Dedifferentiated amniotic fluid mesenchymal stem cell (primary cell): ENCODE results near the gene GEMIN7.
A peak's percentile ranks its signal among the peaks of the same experiment; 100 is the strongest.

Experiments used
- DNase-seq: peaks from one replicate; pipeline ENCODE4 v3.0.0-alpha.2; 2016; ENCODE audit errors: extremely low spot score

Gene GEMIN7, protein sequence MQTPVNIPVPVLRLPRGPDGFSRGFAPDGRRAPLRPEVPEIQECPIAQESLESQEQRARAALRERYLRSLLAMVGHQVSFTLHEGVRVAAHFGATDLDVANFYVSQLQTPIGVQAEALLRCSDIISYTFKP

DNA sequence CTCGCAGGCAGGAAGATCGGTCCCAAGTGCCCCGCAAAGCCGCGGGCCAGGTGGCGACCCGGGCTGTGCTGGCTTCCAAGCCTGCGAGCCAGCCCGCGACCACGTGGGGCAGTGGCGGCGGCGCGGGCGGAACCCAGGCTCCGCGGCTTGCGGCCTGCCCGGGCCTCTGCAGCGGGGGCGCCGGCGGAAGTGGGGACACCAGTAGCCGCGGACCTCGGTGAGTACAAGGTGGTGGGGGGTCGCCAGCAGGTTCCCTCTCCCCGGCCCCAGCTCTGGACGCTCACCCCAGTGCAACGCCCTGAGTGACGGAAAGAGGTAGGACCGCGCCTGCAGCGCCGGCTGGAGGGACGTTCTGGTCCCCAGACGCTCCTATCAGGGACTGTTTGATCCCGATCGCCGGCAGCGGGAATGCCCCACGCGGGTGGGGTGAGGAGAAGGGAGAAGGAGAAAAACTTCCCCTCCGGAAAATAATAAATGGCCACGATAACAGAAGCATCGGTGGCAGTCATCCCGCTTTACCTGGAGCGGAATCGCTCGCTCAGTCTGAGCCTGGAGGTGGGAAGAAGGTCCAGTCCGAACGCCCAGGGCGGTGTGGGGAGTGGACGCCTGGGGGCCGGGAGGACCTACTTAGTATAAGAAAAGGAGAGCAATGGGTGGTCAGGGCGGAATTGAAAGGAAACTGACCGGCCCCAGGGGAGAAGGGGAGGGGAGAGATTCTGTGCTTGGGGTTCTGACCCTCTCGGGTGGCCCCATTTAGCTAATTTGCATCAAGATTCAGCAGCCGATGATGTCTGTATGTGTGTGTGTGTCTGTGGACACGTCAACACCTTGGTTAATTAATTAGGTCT, at the start of gene GEMIN7:
TSS of gene GEMIN7 (plus strand) at position 198 of the 848 bp plus-strand sequence. CDS start 10,855 bp downstream, outside the sequence.
- DNase-seq, result peak; percentile 27

DNA sequence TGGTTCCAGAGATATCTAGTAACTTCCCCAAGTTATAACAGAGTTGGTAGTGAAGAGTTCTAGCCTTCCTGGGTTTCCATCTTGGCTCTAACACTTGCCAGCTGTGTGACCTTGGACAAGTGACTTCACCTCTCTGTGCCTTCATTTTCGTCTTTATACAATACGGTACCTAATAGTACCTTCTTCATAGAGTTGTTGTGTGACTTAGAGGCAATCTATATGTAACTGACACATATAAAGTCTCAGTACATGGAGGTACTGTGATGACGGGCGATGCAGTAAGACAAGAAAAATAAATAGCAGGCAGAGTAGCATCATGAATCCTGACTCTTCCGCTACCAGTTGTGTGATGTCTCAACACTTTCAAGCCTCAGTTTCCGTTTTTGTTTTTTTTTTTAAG, 48.2 kb upstream of the GEMIN7 start:
- no peak for DNase-seq

DNA sequence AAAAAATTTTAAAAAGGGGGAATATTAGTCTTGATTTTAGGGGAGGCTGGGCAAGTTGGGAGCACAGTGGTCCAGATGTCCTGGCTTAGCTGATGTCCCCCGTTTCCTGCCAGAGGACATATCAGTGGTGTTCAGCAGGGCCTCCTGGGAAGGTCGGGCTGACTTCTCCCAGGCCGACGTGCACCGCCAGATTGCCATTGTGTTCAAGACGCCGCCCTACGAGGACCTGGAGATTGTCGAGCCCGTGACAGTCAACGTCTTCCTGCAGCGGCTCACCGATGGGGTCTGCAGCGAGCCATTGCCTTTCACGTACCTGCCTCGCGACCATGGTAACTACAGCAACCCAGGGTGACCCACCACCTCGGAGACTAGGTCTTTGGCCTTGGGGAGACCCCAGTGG, 46.6 kb upstream of the GEMIN7 start:
- no peak for DNase-seq

DNA sequence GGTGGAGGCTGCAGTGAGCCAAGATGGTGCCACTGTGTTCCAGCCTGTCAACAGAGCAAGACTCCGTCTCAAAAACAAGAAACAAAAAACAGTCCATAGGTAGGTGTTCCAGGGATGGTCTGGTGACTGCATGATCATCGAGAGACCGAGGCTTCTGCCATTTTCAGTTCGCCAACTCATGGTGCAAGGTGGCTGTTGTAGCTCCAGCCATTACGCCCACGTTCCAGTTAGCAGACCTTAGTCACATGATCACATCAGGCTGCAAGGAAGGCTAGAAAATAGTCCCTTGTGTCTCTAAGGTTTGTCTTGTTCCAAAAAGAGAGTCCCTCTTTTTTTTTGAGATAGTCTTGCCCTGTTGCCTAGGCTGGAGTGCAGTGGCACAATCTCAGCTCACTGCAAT, 43.3 kb upstream of the GEMIN7 start:
- DNase-seq, result no peak

DNA sequence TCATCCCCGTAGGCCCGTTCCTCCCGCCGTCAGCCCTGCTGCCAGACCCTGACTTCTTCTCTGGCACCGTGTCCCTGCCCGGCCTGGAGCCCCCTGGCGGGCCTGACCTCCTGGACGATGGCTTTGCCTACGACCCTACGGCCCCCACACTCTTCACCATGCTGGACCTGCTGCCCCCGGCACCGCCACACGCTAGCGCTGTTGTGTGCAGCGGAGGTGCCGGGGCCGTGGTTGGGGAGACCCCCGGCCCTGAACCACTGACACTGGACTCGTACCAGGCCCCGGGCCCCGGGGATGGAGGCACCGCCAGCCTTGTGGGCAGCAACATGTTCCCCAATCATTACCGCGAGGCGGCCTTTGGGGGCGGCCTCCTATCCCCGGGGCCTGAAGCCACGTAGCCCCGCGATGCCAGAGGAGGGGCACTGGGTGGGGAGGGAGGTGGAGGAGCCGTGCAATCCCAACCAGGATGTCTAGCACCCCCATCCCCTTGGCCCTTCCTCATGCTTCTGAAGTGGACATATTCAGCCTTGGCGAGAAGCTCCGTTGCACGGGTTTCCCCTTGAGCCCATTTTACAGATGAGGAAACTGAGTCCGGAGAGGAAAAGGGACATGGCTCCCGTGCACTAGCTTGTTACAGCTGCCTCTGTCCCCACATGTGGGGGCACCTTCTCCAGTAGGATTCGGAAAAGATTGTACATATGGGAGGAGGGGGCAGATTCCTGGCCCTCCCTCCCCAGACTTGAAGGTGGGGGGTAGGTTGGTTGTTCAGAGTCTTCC, 41.5 kb upstream of the GEMIN7 start:
- no peak for DNase-seq

DNA sequence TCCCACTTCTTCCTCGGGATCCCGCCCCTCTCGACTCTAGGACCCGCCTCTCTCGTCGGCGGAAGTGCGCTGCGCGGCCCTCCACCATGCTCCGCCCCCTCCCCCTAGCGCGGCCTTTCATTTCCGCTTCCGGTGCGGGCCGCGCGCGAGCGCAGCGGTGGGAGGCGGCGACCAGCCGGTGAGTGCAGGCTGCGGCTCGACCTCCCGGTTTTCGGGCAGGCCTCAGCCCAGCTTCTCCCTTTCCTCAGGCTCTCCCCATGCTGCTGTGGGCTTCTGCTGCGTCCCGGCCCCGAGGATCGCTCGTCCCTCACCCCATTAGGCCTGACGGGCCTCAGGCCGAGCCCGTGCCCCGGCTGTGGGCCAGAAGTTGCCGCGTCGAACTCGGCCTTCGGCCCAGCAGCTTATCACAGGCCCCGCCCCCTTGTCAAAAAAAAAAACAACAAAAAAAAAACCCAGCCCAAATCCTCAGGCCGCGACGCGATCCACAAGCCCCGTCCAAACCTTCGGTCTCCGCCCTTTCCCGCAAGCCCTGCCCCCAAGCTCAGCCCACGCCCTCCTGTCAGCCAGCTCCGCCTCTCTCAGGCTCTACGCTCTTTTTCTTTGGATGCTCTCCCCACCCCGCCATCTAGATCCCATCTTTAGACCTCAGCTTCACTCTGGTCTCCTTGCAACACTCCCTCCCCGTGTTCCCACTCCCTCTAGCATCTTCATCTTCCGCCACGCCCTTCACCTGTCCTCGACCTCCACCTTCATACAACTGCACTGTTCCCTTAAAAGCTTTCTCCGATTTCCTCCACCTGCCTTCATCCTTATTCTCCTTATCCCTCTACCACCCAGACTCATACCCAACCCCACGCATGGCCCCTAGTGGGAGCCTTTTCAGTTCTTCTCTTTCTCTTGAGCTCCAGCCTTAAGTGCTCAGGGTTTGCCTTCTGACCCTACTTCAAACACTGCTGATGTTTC, 39.8 kb upstream of the GEMIN7 start, which contains the start of gene CLASRP:
TSS of gene CLASRP (plus strand) at position 115 of the 963 bp plus-strand sequence. CDS start 1,168 bp downstream, outside the sequence.
- peak; percentile 92 for DNase-seq

DNA sequence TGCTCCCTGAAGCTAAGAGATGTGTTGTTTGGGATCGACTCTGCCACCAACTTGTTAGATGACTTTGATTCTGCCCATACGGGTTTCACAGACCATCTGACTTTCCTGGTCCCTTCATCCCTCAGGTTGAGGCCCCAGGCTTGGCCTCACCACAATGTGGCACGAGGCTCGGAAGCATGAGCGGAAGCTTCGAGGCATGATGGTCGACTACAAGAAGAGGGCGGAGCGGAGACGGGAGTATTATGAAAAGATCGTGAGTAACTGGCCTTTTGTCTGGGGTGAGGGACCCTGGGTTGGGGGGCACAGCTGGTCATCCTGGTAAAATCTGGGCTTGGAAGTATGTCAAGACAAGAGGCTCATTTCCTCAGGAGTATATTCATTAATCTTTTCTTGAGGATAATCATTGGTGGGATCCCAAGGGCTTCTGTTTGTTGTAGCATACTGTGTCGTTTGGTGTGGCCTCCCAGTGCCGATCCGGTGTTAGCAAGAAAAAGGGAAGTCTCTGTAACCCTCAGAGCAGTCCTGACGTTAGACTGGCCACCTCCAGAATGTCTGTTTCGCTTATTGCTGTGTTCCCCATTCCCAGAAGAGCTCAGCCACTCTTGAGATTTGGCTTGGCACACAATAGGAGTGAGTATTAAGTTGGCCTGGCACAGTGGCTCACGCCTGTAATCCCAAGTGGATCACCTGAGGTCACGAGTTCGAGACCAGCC, 38.8 kb upstream of the GEMIN7 start:
- DNase-seq, result no peak

DNA sequence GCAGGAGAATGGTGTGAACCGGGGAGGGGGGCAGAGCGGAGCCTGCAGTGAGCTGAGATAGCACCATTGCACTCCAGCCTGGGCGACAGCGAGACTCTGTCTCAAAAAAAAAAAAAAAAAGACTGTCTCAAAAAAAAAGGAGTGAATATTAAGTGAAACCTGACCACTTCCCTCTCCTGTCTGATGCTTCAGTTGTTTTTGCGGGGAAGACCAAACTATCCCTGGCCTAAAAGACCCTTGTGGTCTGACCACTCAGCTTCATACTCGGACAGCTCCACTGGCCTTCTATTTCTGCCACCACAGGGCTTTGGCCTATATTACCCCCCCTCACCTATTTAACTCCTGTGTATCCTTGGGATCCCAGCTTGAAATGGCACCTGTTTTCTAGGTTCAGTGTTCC, 37.9 kb upstream of the GEMIN7 start:
- DNase-seq, result no peak

DNA sequence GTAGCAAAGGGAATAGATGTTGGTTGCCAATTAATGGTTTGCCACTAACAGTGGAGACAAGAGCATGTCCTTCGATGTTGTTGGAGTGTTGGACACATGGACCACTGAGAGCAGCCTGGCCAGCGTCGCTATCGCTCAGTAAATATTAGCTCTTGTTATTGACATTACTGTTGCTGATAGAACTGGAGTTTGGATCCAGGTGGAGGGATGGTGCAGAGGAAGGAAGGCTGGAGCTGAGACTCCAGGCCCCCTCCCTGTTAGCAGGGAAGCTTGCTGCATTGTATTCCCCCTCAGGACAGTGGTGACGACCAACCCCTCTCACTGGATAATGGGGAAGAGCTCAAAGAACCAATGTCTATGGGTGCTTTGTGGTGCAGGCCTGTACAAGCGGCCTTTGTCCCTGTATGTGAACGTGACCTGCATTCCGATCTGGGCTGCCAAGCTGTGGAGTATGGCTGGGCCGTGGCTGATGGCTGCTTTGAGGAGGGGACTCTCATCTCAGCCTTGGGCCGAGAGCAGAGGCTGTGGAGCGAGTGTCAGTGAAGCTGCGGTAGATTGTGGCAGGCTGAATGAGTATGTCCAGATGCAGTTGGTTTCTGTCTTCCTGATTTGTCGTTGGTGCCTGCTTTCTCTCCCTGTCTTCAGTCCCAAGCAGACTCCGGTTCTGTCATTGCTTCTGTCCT, 33.2 kb upstream of the GEMIN7 start:
- DNase-seq, result no peak

DNA sequence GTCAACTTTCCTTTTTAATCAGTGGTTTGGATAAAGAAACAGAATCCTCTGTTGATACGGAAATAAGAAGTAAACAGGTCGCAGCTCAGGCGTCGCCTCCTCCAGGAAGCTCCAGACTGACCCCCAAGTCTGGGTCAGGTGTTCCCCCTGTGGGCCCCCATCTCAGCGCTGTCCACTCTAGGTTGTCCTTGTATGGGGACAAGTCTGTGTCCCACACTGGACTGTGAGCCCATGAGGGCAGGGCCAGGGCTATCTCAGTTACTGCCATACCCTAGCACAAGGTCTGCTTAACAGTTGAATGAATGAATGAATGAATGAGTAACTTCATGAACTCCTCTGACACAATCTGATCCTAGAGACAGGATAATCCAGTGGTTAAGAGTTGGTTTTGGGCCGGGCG, 32.7 kb upstream of the GEMIN7 start:
- no peak for DNase-seq

DNA sequence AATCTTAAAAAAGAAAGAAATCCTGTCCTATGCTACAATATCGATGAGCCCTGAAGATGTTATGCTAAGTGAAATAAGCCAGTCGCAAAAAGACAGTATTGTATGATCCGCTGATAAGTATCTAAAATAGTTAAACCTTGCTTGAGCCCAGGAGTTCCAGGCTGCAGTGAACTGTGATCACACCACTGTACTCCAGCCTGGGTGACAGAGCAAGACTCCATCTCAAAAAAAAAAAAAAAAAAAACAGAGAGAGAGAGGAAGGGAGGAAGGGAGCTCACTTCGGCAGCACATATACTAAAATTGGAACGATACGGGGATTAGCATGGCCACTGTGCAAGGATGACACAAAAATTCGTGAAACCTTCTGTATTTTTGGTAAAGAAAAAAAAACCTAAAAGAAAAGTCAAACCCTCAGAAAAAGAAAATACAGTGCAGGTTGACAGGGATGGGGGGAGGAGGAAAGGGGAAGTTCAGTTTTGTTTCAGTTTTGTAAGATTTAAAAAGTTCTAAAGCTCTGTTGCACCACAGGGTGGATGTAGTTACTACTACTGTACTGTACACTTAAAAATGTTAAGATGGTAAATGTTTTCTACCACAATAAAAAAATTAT, 31.8 kb upstream of the GEMIN7 start:
- no peak for DNase-seq

DNA sequence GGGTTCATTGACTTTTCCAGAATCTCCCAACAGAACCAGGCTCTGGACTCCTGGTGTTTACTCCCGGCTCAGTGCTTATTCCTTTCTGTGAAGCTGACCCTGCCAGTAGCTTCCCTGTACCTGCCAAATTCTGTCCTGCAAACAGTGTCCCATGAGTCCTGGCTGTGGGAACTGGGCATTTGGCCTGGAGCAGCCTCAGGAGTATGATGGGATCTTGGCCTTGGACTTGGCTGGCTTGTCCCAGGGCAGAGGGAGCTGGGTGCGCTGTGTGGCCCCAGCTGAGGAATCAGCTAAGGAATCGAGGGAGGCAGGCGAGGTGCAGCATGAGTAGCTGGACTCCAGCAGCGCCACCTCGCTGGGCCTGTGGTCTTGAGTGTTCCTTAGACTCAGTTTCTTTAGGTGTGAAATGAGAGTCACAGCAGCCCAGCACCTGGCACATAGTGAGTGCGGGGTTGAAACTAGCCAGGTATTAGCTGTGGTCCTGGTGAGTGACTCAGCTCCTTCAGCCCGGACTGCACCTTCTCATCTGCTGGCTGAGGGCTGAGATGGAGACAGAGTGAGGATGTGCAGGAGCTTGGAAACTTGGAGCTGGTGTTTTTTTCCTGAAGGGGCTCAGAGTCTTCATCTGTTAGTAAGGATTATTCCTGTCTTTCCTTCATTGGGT, 29.9 kb upstream of the GEMIN7 start:
- no peak for DNase-seq

DNA sequence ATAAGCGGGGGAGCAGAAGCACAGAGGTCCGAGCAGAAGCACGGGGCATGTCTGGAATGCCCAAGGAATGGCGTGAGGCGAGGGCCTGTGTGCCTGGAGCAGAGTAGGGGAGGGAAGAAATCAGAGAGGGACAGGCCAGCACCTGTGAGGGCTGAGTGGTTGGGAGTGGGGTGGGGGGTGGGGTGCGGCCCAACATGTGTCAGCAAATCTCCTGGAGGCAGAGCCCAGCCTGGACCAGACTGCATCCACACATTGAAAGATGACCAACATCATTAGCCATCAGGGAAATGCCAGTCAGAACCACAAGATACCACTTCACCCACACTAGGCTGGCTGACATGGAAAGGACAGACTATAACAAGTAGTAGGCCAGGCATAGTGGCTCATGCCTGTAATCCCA, 29.0 kb upstream of the GEMIN7 start:
- no peak for DNase-seq

DNA sequence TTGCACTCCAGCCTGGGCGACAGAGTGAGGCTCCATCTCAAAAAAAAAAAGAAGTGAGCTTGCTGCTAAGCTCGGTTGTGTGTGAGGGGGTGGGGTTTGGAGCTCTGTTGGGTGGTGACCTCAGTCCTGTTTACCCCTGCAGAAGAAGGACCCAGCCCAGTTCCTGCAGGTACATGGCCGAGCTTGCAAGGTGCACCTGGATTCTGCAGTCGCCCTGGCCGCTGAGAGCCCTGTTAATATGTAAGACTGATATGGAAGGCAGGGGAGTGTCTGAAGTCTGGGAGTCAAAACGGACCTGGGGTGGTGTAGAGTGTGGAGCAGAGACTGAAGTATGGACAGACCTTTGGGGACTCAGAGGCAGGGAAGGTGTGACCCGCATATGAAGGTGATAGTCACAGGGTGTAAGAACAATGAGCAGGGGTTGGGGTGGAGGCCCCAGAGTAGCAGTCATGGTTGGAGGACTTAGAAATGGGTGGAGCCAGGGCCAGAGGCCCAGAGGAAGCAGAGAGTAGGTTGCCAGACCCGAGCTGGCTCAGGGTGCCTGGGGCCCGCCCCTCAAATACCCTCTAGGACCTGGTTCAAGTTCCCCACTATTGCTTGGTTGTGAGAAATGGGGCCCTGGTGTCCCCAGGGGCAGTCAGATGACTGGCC, 27.0 kb upstream of the GEMIN7 start:
- DNase-seq, result no peak

DNA sequence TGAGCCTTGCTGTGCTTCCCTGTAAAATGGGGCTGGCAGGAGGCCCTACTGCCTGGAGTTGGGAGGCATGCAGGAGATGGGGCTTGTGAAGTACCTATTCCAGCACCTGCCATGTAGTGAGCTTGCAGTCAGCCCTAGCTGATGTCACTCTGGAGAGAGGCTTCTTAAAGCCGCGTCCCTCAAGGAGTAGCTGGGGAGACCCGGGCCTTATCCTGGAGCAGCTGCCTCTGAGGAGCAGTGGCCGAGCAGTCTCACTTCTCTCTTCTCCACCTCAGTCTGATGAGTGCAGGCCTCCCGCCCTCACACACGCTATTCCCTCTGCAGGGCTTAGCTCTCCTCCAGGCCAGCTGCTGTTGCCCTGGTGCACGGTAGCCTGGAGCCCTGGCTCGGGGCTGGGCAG, 22.2 kb upstream of the GEMIN7 start:
- peak; percentile 9 for DNase-seq

DNA sequence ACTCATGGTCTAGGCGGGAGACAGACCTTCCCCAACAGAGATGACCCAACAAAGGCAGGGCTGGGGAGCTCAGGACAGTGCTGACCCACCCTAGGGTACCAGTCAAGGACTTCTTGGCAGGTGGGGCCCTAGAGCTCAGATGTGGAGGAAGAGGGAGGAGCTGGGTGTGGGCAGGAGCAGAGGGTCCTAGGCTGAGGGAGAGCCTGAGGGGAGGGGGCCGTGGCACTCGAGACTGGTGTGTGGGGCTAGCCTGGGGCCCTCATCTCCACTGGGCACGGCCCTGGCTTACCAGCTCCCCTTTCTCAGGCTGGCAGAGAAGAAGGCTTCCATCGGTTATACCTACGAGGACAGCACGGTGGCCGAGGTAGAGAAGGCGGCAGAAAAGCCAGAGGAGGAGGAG, 21.6 kb upstream of the GEMIN7 start:
- no peak for DNase-seq

DNA sequence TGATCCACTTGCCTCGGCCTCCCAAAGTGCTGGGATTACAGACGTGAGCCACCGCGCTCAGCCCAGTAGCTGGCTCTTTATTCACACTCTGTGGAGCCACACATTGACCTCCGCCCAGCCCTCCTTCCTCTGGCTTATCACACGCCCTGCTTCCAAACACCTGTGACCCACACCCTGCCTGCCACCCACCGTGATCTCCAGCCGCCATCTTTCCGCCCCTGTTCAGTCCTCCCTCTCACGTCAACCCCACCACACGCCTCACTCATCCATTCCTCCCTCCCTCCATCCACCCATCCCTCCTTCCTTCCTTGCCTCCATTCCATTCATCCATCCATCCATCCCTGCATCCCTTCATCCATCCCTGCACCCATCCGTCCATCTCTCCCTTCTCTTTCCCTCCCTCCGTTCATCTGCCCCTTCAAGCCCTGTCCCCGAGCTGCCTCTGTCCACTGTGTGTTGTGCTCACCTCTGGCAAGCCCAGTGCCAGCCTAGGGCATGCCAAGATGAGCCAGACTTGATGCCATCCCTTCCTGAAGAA, 20.4 kb upstream of the GEMIN7 start:
- no peak for DNase-seq

DNA sequence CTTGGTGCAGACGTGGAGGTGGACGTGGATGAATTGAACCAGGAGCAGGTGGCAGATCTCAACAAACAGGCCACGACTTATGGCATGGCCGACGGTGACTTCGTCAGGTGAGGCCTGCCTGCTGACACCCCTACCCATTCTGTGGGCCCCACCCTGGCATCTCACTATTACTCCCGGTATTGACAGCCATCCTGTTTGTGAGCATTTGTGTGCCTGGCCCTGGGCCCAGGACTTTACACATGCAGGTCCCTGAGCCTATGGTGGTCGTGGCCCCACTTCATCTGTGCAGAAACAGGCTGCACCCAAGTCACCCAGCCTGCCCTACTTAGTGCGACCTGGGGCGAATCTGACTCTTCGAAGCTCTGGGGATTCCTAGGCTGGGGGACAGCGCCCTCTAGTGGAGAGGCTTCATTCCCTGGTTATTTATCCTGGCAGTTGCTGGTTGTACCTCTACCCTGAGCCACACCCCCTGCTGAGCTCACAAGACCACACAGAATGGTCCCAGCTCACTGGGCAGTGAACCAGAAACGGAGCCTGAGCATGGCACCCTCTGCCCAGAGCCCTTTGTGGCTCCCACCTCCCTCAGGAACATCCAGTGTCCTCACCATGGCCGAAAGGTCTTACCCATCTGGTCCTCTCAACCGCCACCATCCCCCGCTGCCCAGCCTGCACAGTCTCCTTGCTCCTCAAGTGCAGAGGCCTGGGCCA, 19.6 kb upstream of the GEMIN7 start:
- DNase-seq, result peak; percentile 52
